ENCODE measurements around the gene FNDC5.

Gene FNDC5

GRCh38 chr1:32865639-32866405, 4.9 kb downstream of the FNDC5 start:
- Histone ChIP-seq H3K4me1 (ENCODE audit: control extremely low read depth in 1 of 4, control insufficient read depth in 4 of 4, insufficient read depth in 4 of 4, low read length in 3 of 4) (peaks cover 0 to 3% (median under 1%) of the 10 kb centered on the region in 4 experiments), H3K36me3 (ENCODE audit: control insufficient read depth in 4 of 4, insufficient read depth in 4 of 4, low read length in 3 of 4) (peaks cover 0 to 38% (median 16%) of the 10 kb centered on the region in 4 experiments), H3K27ac (ENCODE audit: insufficient read depth in 1 of 2, low read depth in 1 of 2, low read length in 2 of 2, poor library complexity in 1 of 2, severe bottlenecking in 2 of 2) (no peak overlapping the region), H3K27me3 (replicated peaks in 2 of 5; ENCODE audit: control insufficient read depth in 4 of 5, insufficient read depth in 5 of 5, low read length in 4 of 5) (peaks cover 0 to 14% (median 11%) of the 10 kb centered on the region in 5 experiments), H3K9me3 (ENCODE audit: control extremely low read depth in 1 of 5, control insufficient read depth in 4 of 5, insufficient read depth in 2 of 5, low read depth in 1 of 5, low read length in 4 of 5) (no peaks in the 10 kb centered on the region), H3K4me3 (ENCODE audit: control insufficient read depth in 1 of 7, extremely low read depth in 1 of 7, insufficient read depth in 4 of 7, low read depth in 2 of 7, low read length in 6 of 7) (no peak overlapping the region)
- no CpG with 5 or more reads among the region's 3 CpGs for WGBS (ENCODE audit: insufficient coverage)
- ChIA-PET POLR2A (no interaction called here), CTCF (interaction anchor here (0.8 to 1.4 kb wide), 2 partner anchors 16 to 19 kb away, joined by 3 to 5 read pairs; no protein-coding TSS in a partner anchor)
- DNase-seq: no peak

GRCh38 chr1:32864375-32865019, 6.2 kb downstream of the FNDC5 start:
- Histone ChIP-seq H3K9me3 (ENCODE audit: control extremely low read depth in 1 of 5, control insufficient read depth in 4 of 5, insufficient read depth in 2 of 5, low read depth in 1 of 5, low read length in 4 of 5) (no peaks in the 10 kb centered on the region), H3K4me1 (ENCODE audit: control extremely low read depth in 1 of 4, control insufficient read depth in 4 of 4, insufficient read depth in 4 of 4, low read length in 3 of 4) (peaks cover 0 to 5% (median 0%) of the 10 kb centered on the region in 4 experiments), H3K4me3 (ENCODE audit: control insufficient read depth in 1 of 7, extremely low read depth in 1 of 7, insufficient read depth in 4 of 7, low read depth in 2 of 7, low read length in 6 of 7) (no peak overlapping the region), H3K36me3 (ENCODE audit: control insufficient read depth in 4 of 4, insufficient read depth in 4 of 4, low read length in 3 of 4) (peaks cover 0 to 38% (median 16%) of the 10 kb centered on the region in 4 experiments), H3K27me3 (replicated peaks in 2 of 5; ENCODE audit: control insufficient read depth in 4 of 5, insufficient read depth in 5 of 5, low read length in 4 of 5) (peaks cover 0 to 5% (median 2%) of the 10 kb centered on the region in 5 experiments), H3K27ac (ENCODE audit: insufficient read depth in 1 of 2, low read depth in 1 of 2, low read length in 2 of 2, poor library complexity in 1 of 2, severe bottlenecking in 2 of 2) (no peak overlapping the region)
- WGBS (ENCODE audit: insufficient coverage): 98% methylated on average over 5 of the region's 8 CpGs
- CTCF ChIA-PET: interaction anchor here (1.0 to 7.5 kb wide), 5 partner anchors 7 to 240 kb away, joined by 3 to 33 read pairs (median 4); no protein-coding TSS in a partner anchor
- DNase-seq: no peak
- POLR2A ChIA-PET: no interaction called here

GRCh38 chr1:32863881-32864245, 6.8 kb downstream of the FNDC5 start:
- H3K4me1 ChIP-seq (ENCODE audit: control extremely low read depth in 1 of 4, control insufficient read depth in 4 of 4, insufficient read depth in 4 of 4, low read length in 3 of 4): peaks cover 0 to 5% (median 0%) of the 10 kb centered on the region in 4 experiments
- no peak for DNase-seq
- no peaks in the 10 kb centered on the region for H3K9me3 ChIP-seq (ENCODE audit: control extremely low read depth in 1 of 5, control insufficient read depth in 4 of 5, insufficient read depth in 2 of 5, low read depth in 1 of 5, low read length in 4 of 5)
- WGBS (ENCODE audit: insufficient coverage): no CpG with 5 or more reads among the region's 1 CpG
- CTCF ChIA-PET: interaction anchor here (1.0 to 7.5 kb wide), 6 partner anchors 8 to 241 kb away, joined by 3 to 33 read pairs (median 4); no protein-coding TSS in a partner anchor
- H3K27ac ChIP-seq (ENCODE audit: insufficient read depth in 1 of 2, low read depth in 1 of 2, low read length in 2 of 2, poor library complexity in 1 of 2, severe bottlenecking in 2 of 2): no peak overlapping the region
- POLR2A ChIA-PET: no interaction called here
- H3K4me3 ChIP-seq (ENCODE audit: control insufficient read depth in 1 of 7, extremely low read depth in 1 of 7, insufficient read depth in 4 of 7, low read depth in 2 of 7, low read length in 6 of 7): no peak overlapping the region
- no peaks in the 10 kb centered on the region for H3K27me3 ChIP-seq (replicated peaks in 2 of 5; ENCODE audit: control insufficient read depth in 4 of 5, insufficient read depth in 5 of 5, low read length in 4 of 5)
- peaks cover 0 to 38% (median 21%) of the 10 kb centered on the region in 4 experiments for H3K36me3 ChIP-seq (ENCODE audit: control insufficient read depth in 4 of 4, insufficient read depth in 4 of 4, low read length in 3 of 4)

GRCh38 chr1:32863218-32863880, 7.4 kb downstream of the FNDC5 start:
- H3K27me3 ChIP-seq (replicated peaks in 2 of 5; ENCODE audit: control insufficient read depth in 4 of 5, insufficient read depth in 5 of 5, low read length in 4 of 5): no peaks in the 10 kb centered on the region
- no peaks in the 10 kb centered on the region for H3K9me3 ChIP-seq (ENCODE audit: control extremely low read depth in 1 of 5, control insufficient read depth in 4 of 5, insufficient read depth in 2 of 5, low read depth in 1 of 5, low read length in 4 of 5)
- peaks cover 0 to 5% (median 0%) of the 10 kb centered on the region in 4 experiments for H3K4me1 ChIP-seq (ENCODE audit: control extremely low read depth in 1 of 4, control insufficient read depth in 4 of 4, insufficient read depth in 4 of 4, low read length in 3 of 4)
- peaks cover 0 to 37% (median 24%) of the 10 kb centered on the region in 4 experiments for H3K36me3 ChIP-seq (ENCODE audit: control insufficient read depth in 4 of 4, insufficient read depth in 4 of 4, low read length in 3 of 4)
- ChIA-PET POLR2A (interaction anchor here (0.7 kb wide), 1 partner anchor 41 kb away, joined by 5 read pairs; no protein-coding TSS in a partner anchor), CTCF (interaction anchor here (1.0 to 7.5 kb wide), 7 partner anchors 8 to 241 kb away, joined by 3 to 33 read pairs (median 5); no protein-coding TSS in a partner anchor)
- H3K27ac ChIP-seq (ENCODE audit: insufficient read depth in 1 of 2, low read depth in 1 of 2, low read length in 2 of 2, poor library complexity in 1 of 2, severe bottlenecking in 2 of 2): no peak overlapping the region
- no peak for DNase-seq
- H3K4me3 ChIP-seq (ENCODE audit: control insufficient read depth in 1 of 7, extremely low read depth in 1 of 7, insufficient read depth in 4 of 7, low read depth in 2 of 7, low read length in 6 of 7): no peak overlapping the region
- 96% methylated on average over 2 of the region's 4 CpGs for WGBS (ENCODE audit: insufficient coverage)

- no peak overlapping the region for H3K4me3 ChIP-seq (ENCODE audit: control insufficient read depth in 1 of 7, extremely low read depth in 1 of 7, insufficient read depth in 4 of 7, low read depth in 2 of 7, low read length in 6 of 7)
- POLR2A ChIA-PET: no interaction called here
- 96% methylated on average over 3 of the region's 3 CpGs for WGBS (ENCODE audit: insufficient coverage)
- H3K4me1 ChIP-seq (ENCODE audit: control extremely low read depth in 1 of 4, control insufficient read depth in 4 of 4, insufficient read depth in 4 of 4, low read length in 3 of 4): peaks cover 0 to 5% (median 0%) of the 10 kb centered on the region in 4 experiments
- H3K9me3 ChIP-seq (ENCODE audit: control extremely low read depth in 1 of 5, control insufficient read depth in 4 of 5, insufficient read depth in 2 of 5, low read depth in 1 of 5, low read length in 4 of 5): no peaks in the 10 kb centered on the region
- DNase-seq: no peak
- CTCF ChIA-PET: interaction anchor here (1.4 to 7.5 kb wide), 4 partner anchors 10 to 14 kb away, joined by 5 to 33 read pairs (median 5); no protein-coding TSS in a partner anchor
- no peaks in the 10 kb centered on the region for H3K27me3 ChIP-seq (replicated peaks in 2 of 5; ENCODE audit: control insufficient read depth in 4 of 5, insufficient read depth in 5 of 5, low read length in 4 of 5)
- H3K36me3 ChIP-seq (ENCODE audit: control insufficient read depth in 4 of 4, insufficient read depth in 4 of 4, low read length in 3 of 4): peaks cover 7 to 45% (median 32%) of the 10 kb centered on the region in 4 experiments
- no peak overlapping the region for H3K27ac ChIP-seq (ENCODE audit: insufficient read depth in 1 of 2, low read depth in 1 of 2, low read length in 2 of 2, poor library complexity in 1 of 2, severe bottlenecking in 2 of 2)
These were observed 8.6 kb downstream of the FNDC5 start for GRCh38 chr1:32861904-32862695.

GRCh38 chr1:32860566-32860965, 10.1 kb downstream of the FNDC5 start:
- Histone ChIP-seq H3K27me3 (replicated peaks in 2 of 5; ENCODE audit: control insufficient read depth in 4 of 5, insufficient read depth in 5 of 5, low read length in 4 of 5) (no peaks in the 10 kb centered on the region), H3K4me3 (ENCODE audit: control insufficient read depth in 1 of 7, extremely low read depth in 1 of 7, insufficient read depth in 4 of 7, low read depth in 2 of 7, low read length in 6 of 7) (no peak overlapping the region), H3K36me3 (ENCODE audit: control insufficient read depth in 4 of 4, insufficient read depth in 4 of 4, low read length in 3 of 4) (peaks cover 15 to 57% (median 44%) of the 10 kb centered on the region in 4 experiments), H3K27ac (ENCODE audit: insufficient read depth in 1 of 2, low read depth in 1 of 2, low read length in 2 of 2, poor library complexity in 1 of 2, severe bottlenecking in 2 of 2) (no peak overlapping the region), H3K9me3 (ENCODE audit: control extremely low read depth in 1 of 5, control insufficient read depth in 4 of 5, insufficient read depth in 2 of 5, low read depth in 1 of 5, low read length in 4 of 5) (no peaks in the 10 kb centered on the region), H3K4me1 (ENCODE audit: control extremely low read depth in 1 of 4, control insufficient read depth in 4 of 4, insufficient read depth in 4 of 4, low read length in 3 of 4) (peaks cover 0 to 5% (median 0%) of the 10 kb centered on the region in 4 experiments)
- ChIA-PET CTCF (interaction anchor here (0.6 to 7.5 kb wide), 7 partner anchors 11 to 49 kb away, joined by 3 to 33 read pairs (median 4); no protein-coding TSS in a partner anchor), POLR2A (no interaction called here)
- DNase-seq: no peak

All from common myeloid progenitor, CD34-positive (primary cell).